Measurements from ENCODE around the gene EIPR1.
"Not testable (repeated sequence)": the region's sequence is repeated elsewhere in the genome, so short reads cannot be mapped to it uniquely, and the experiment has no call there.

Gene EIPR1

GRCh38 chr2:3376821-3377220 is 797 bp downstream of the EIPR1 start:
- no peak for DNase-seq (ENCODE audit: low spot score)
- no peak for TF ChIP-seq CTCF (IDR thresholded peaks at IDR 0.05; ENCODE audit: extremely low read depth, missing control alignments)

- DNase-seq (ENCODE audit: low spot score) = not testable (repeated sequence)
Observed at GRCh38 chr2:3369340-3370181, 8.1 kb downstream of the EIPR1 start.

GRCh38 chr2:3368261-3368722 is 9.3 kb downstream of the EIPR1 start:
- no peak for TF ChIP-seq CTCF (IDR thresholded peaks at IDR 0.05; ENCODE audit: extremely low read depth, missing control alignments)
- DNase-seq (ENCODE audit: low spot score) = no peak

- no peak for TF ChIP-seq CTCF (IDR thresholded peaks at IDR 0.05; ENCODE audit: extremely low read depth, missing control alignments)
Observed at GRCh38 chr2:3365219-3365618, 12.4 kb downstream of the EIPR1 start.

GRCh38 chr2:3361518-3362389 is 15.9 kb downstream of the EIPR1 start:
- TF ChIP-seq CTCF (IDR thresholded peaks at IDR 0.05; ENCODE audit: extremely low read depth, missing control alignments) = no peak
- no peak for DNase-seq (ENCODE audit: low spot score)

More at GRCh38 chr2:3365219-3365618, 12.4 kb downstream of the EIPR1 start:
- DNase-seq (ENCODE audit: low spot score) = no peak

- DNase-seq (ENCODE audit: low spot score) = no peak
- no peak for TF ChIP-seq CTCF (IDR thresholded peaks at IDR 0.05; ENCODE audit: extremely low read depth, missing control alignments)
Observed at GRCh38 chr2:3357926-3358325, 19.7 kb downstream of the EIPR1 start.

GRCh38 chr2:3357446-3357845 is 20.2 kb downstream of the EIPR1 start:
- not testable (repeated sequence) for DNase-seq (ENCODE audit: low spot score)

- no peak for TF ChIP-seq CTCF (IDR thresholded peaks at IDR 0.05; ENCODE audit: extremely low read depth, missing control alignments)
- no peak for DNase-seq (ENCODE audit: low spot score)
Observed at GRCh38 chr2:3356799-3357198, 20.8 kb downstream of the EIPR1 start.

All from GM20000 (cell line).